Natural killer cell treated with Interleukin-12 subunit alpha and Interleukin-12 subunit beta and Interleukin-15 and Interleukin-18, amount 100 ng/mL, for 72 hours (primary cell): ENCODE data around the gene ARHGAP22. TPM values are rescaled to one million over a fixed set of nuclear protein-coding genes. Genes with fewer than 3 reads are reported as not detected.

Experiments used
- ATAC-seq, 2 donors: fragments of 150-1000 bp; cut with Tn5 transposase in 1 of 2; sonication (Bioruptor Pico), chemical (Tn5 transposase) in 1 of 2; 2 replicates each; pipeline ENCODE4 v1.10.0; 2021
- DNase-seq: peaks from one replicate; pipeline ENCODE4 v3.0.0; 2022; ENCODE audit warnings: low spot score
- H3K27ac Mint-ChIP-seq, 2 donors: 1 replicate in 1 of 2; 2 replicates in 1 of 2; pipeline ENCODE4 v1.8.0; 2022; ENCODE audit warnings: mixed read lengths in 2 of 2, mild to moderate bottlenecking in 1 of 2, moderate library complexity in 1 of 2
- H3K27me3 Mint-ChIP-seq, 2 donors: 1 replicate in 1 of 2; 2 replicates in 1 of 2; pipeline ENCODE4 v1.8.0; 2022; ENCODE audit warnings: mixed read lengths in 2 of 2
- H3K36me3 Mint-ChIP-seq: one replicate; pipeline ENCODE4 v1.8.0; 2022; ENCODE audit warnings: mixed read lengths
- H3K4me1 Mint-ChIP-seq, 2 donors: 1 replicate in 1 of 2; 2 replicates in 1 of 2; pipeline ENCODE4 v1.8.0; 2022; ENCODE audit warnings: low read depth in 2 of 2, mixed read lengths in 2 of 2, mild to moderate bottlenecking in 1 of 2
- H3K4me3 Mint-ChIP-seq: one replicate; pipeline ENCODE4 v1.8.0; 2022; ENCODE audit warnings: mixed read lengths
- H3K9me3 Mint-ChIP-seq: 2 replicates; pipeline ENCODE4 v1.8.0; 2022; ENCODE audit warnings: mixed read lengths
- total RNA-seq, 2 donors: library from RNA; stranded (reverse); gene quantifications; one replicate each; pipeline ENCODE4 v1.2.3, GENCODE V29; 2022

The ARHGAP22 gene
- total RNA-seq, 2 donors from 2014 or later: 0.14 to 1.8 TPM

DNA sequence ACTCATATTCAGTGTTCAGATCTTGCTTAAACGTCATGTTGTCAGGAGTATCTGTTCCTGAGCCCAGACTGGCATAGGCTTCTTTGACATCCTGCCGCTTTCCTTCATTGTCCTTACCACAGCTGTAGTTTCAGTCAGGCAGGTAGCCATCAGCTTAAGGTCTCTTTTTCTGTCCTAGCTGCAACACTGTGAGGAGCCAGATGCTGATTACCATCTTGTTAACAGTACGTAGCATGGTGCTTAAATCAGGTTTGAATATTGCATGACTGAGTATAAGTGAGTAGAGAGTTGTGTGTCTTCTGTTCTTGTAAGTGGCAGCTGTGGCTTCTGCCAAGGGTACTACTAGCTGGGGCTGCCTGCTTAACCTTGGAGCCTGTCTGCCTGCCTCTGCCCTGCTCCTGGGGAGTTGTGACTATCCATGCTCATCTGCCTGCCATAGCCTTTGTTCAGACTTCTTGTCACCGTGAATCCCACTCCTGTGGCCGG lies 205.8 kb downstream of the ARHGAP22 start:
- no peaks in the 10 kb centered on the region for H3K9me3 Mint-ChIP-seq
- H3K4me3 Mint-ChIP-seq: no peak overlapping the region
- no peaks in the 10 kb centered on the region for H3K36me3 Mint-ChIP-seq
- no peaks in the 10 kb centered on the region for H3K27me3 Mint-ChIP-seq
- H3K27ac Mint-ChIP-seq: no peak overlapping the region
- ATAC-seq: no peak
- peaks cover 10 to 31% of the 10 kb centered on the region in 2 donors for H3K4me1 Mint-ChIP-seq
- no peak for DNase-seq

DNA sequence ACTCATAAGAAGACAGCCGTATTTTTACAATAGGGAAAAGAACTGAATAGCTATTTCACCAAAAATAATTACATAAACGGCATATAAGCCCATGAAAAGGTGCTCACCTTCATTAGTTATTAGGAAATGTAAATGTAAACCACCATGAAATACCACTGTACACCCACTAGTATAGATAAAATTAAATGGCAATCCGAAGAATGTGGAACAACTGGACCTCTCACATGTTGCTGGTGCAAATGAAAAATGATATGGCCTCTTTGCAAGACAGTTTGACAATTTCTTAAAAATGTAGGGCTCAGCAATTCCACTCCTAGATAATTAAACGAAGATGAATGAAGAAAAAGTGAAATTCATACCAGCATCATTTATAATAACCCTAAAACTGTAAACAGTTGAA lies 206.6 kb downstream of the ARHGAP22 start:
- no peak overlapping the region for H3K4me3 Mint-ChIP-seq
- H3K9me3 Mint-ChIP-seq: no peaks in the 10 kb centered on the region
- H3K4me1 Mint-ChIP-seq: peaks cover 10 to 37% of the 10 kb centered on the region in 2 donors
- H3K36me3 Mint-ChIP-seq: no peaks in the 10 kb centered on the region
- H3K27ac Mint-ChIP-seq: no peak overlapping the region
- no peaks in the 10 kb centered on the region for H3K27me3 Mint-ChIP-seq
- ATAC-seq: no peak
- DNase-seq: no peak

Other genes with a start within 250 kb of the ARHGAP22 start
- 1 to 10 TPM in 1 of 2 donors, not detected in 1; 2.0 TPM for gene WDFY4, start 79.8 kb upstream of the ARHGAP22 start, total RNA-seq